ENCODE measurements around the gene LRP2.

The LRP2 gene

GRCh38 chr2:169294001-169294675, 68.2 kb downstream of the LRP2 start:
- Histone ChIP-seq H3K27ac (replicated peaks; ENCODE audit: low read length) (no peak overlapping the region), H4K91ac (ENCODE audit: low read depth, low read length, poor library complexity) (no peak overlapping the region), H3K18ac (ENCODE audit: low read length) (no peak overlapping the region), H2BK15ac (ENCODE audit: low read length) (no peak overlapping the region), H3K9ac (ENCODE audit: low read depth, low read length, poor library complexity) (no peak overlapping the region), H3K27me3 (ENCODE audit: control insufficient read depth in 3 of 3, insufficient read depth in 3 of 3, low read depth in 1 of 3, low read length in 3 of 3) (no peaks in the 10 kb centered on the region), H3K4me2 (ENCODE audit: insufficient read depth, low read length, poor library complexity, severe bottlenecking) (no peak overlapping the region), H3K4me1 (ENCODE audit: control insufficient read depth in 2 of 2, insufficient read depth in 1 of 2, low read depth in 1 of 2, low read length in 2 of 2) (peaks cover 0 to 9% of the 10 kb centered on the region in 2 donors), H3K79me1 (ENCODE audit: low read depth, low read length) (no peaks in the 10 kb centered on the region), H2BK120ac (ENCODE audit: low read depth, low read length) (no peak overlapping the region), H4K8ac (ENCODE audit: low read depth, low read length) (no peak overlapping the region), H3K4me3 (ENCODE audit: low read length in 2 of 2) (no peak overlapping the region), H3K36me3 (replicated peaks in 1 of 2; ENCODE audit: control insufficient read depth in 2 of 2, insufficient read depth in 2 of 2, low read length in 2 of 2) (peaks cover 15 to 50% of the 10 kb centered on the region in 2 donors), H3K4ac (ENCODE audit: low read length) (no peak overlapping the region), H3K9me3 (replicated peaks in 1 of 2; ENCODE audit: control insufficient read depth in 2 of 2, insufficient read depth in 1 of 2, low read depth in 1 of 2, low read length in 2 of 2) (peaks cover 0 to 5% of the 10 kb centered on the region in 2 donors), H2AK5ac (ENCODE audit: low read depth, low read length) (no peak overlapping the region), H3K14ac (ENCODE audit: low read length) (no peak overlapping the region), H2BK12ac (ENCODE audit: low read length) (no peak overlapping the region), H2BK5ac (ENCODE audit: low read length) (no peak overlapping the region), H2AFZ (ENCODE audit: low read length) (no peak overlapping the region), H3K23ac (ENCODE audit: low read depth, low read length, poor library complexity) (no peak overlapping the region)
- DNase-seq (ENCODE audit: low spot score) = no peak
- WGBS, 2 donors (ENCODE audit: extremely low coverage in 2 of 2, insufficient read length in 2 of 2, insufficient replicate concordance in 1 of 2) = no CpG with 5 or more reads among the region's 9 CpGs

- no peak overlapping the region for H2BK12ac ChIP-seq (ENCODE audit: low read length)
- no peaks in the 10 kb centered on the region for H3K27me3 ChIP-seq (ENCODE audit: control insufficient read depth in 3 of 3, insufficient read depth in 3 of 3, low read depth in 1 of 3, low read length in 3 of 3)
- no peak overlapping the region for H3K27ac ChIP-seq (replicated peaks; ENCODE audit: low read length)
- H4K8ac ChIP-seq (ENCODE audit: low read depth, low read length) = no peak overlapping the region
- peaks cover 7 to 17% of the 10 kb centered on the region in 2 donors for H3K4me1 ChIP-seq (ENCODE audit: control insufficient read depth in 2 of 2, insufficient read depth in 1 of 2, low read depth in 1 of 2, low read length in 2 of 2)
- H3K14ac ChIP-seq (ENCODE audit: low read length) = no peak overlapping the region
- H3K36me3 ChIP-seq (replicated peaks in 1 of 2; ENCODE audit: control insufficient read depth in 2 of 2, insufficient read depth in 2 of 2, low read length in 2 of 2) = peaks cover 25 to 64% of the 10 kb centered on the region in 2 donors
- no peak overlapping the region for H3K4me2 ChIP-seq (ENCODE audit: insufficient read depth, low read length, poor library complexity, severe bottlenecking)
- no peak overlapping the region for H3K9ac ChIP-seq (ENCODE audit: low read depth, low read length, poor library complexity)
- H3K18ac ChIP-seq (ENCODE audit: low read length) = no peak overlapping the region
- H2BK15ac ChIP-seq (ENCODE audit: low read length) = no peak overlapping the region
- H2BK120ac ChIP-seq (ENCODE audit: low read depth, low read length) = no peak overlapping the region
- no peak overlapping the region for H3K4me3 ChIP-seq (ENCODE audit: low read length in 2 of 2)
- H3K9me3 ChIP-seq (replicated peaks in 1 of 2; ENCODE audit: control insufficient read depth in 2 of 2, insufficient read depth in 1 of 2, low read depth in 1 of 2, low read length in 2 of 2) = peaks cover 0 to 10% of the 10 kb centered on the region in 2 donors
- H3K4ac ChIP-seq (ENCODE audit: low read length) = no peak overlapping the region
- H2AK5ac ChIP-seq (ENCODE audit: low read depth, low read length) = no peak overlapping the region
- H3K23ac ChIP-seq (ENCODE audit: low read depth, low read length, poor library complexity) = no peak overlapping the region
- no peaks in the 10 kb centered on the region for H3K79me1 ChIP-seq (ENCODE audit: low read depth, low read length)
- H2BK5ac ChIP-seq (ENCODE audit: low read length) = no peak overlapping the region
- WGBS, 2 donors (ENCODE audit: extremely low coverage in 2 of 2, insufficient read length in 2 of 2, insufficient replicate concordance in 1 of 2) = no CpG with 5 or more reads among the region's 2 CpGs
- DNase-seq (ENCODE audit: low spot score) = no peak
- no peak overlapping the region for H4K91ac ChIP-seq (ENCODE audit: low read depth, low read length, poor library complexity)
- H2AFZ ChIP-seq (ENCODE audit: low read length) = no peak overlapping the region
Measured at GRCh38 chr2:169291517-169291916, 70.8 kb downstream of the LRP2 start.

- Histone ChIP-seq H3K9me3 (replicated peaks in 1 of 2; ENCODE audit: control insufficient read depth in 2 of 2, insufficient read depth in 1 of 2, low read depth in 1 of 2, low read length in 2 of 2) (peaks cover 0 to 10% of the 10 kb centered on the region in 2 donors), H3K14ac (ENCODE audit: low read length) (no peak overlapping the region), H2BK15ac (ENCODE audit: low read length) (no peak overlapping the region), H2AFZ (ENCODE audit: low read length) (no peak overlapping the region), H3K4me2 (ENCODE audit: insufficient read depth, low read length, poor library complexity, severe bottlenecking) (no peak overlapping the region), H3K4ac (ENCODE audit: low read length) (no peak overlapping the region), H2BK120ac (ENCODE audit: low read depth, low read length) (no peak overlapping the region), H3K9ac (ENCODE audit: low read depth, low read length, poor library complexity) (no peak overlapping the region), H3K27me3 (ENCODE audit: control insufficient read depth in 3 of 3, insufficient read depth in 3 of 3, low read depth in 1 of 3, low read length in 3 of 3) (no peaks in the 10 kb centered on the region), H3K79me1 (ENCODE audit: low read depth, low read length) (no peaks in the 10 kb centered on the region), H2AK5ac (ENCODE audit: low read depth, low read length) (no peak overlapping the region), H3K18ac (ENCODE audit: low read length) (no peak overlapping the region), H4K8ac (ENCODE audit: low read depth, low read length) (no peak overlapping the region), H2BK12ac (ENCODE audit: low read length) (no peak overlapping the region), H3K23ac (ENCODE audit: low read depth, low read length, poor library complexity) (no peak overlapping the region), H3K36me3 (replicated peaks in 1 of 2; ENCODE audit: control insufficient read depth in 2 of 2, insufficient read depth in 2 of 2, low read length in 2 of 2) (peaks cover 25 to 63% of the 10 kb centered on the region in 2 donors), H3K4me1 (ENCODE audit: control insufficient read depth in 2 of 2, insufficient read depth in 1 of 2, low read depth in 1 of 2, low read length in 2 of 2) (peaks cover 11 to 25% of the 10 kb centered on the region in 2 donors), H4K91ac (ENCODE audit: low read depth, low read length, poor library complexity) (no peak overlapping the region), H2BK5ac (ENCODE audit: low read length) (no peak overlapping the region), H3K4me3 (ENCODE audit: low read length in 2 of 2) (no peak overlapping the region), H3K27ac (replicated peaks; ENCODE audit: low read length) (no peak overlapping the region)
- no peak for DNase-seq (ENCODE audit: low spot score)
- no CpG with 5 or more reads among the region's 3 CpGs for WGBS, 2 donors (ENCODE audit: extremely low coverage in 2 of 2, insufficient read length in 2 of 2, insufficient replicate concordance in 1 of 2)
Measured at GRCh38 chr2:169290433-169290832, 71.9 kb downstream of the LRP2 start.

- Histone ChIP-seq H3K27me3 (ENCODE audit: control insufficient read depth in 3 of 3, insufficient read depth in 3 of 3, low read depth in 1 of 3, low read length in 3 of 3) (no peaks in the 10 kb centered on the region), H3K4me1 (ENCODE audit: control insufficient read depth in 2 of 2, insufficient read depth in 1 of 2, low read depth in 1 of 2, low read length in 2 of 2) (peaks cover 13 to 35% of the 10 kb centered on the region in 2 donors), H3K4ac (ENCODE audit: low read length) (no peak overlapping the region), H3K14ac (ENCODE audit: low read length) (no peak overlapping the region), H3K4me2 (ENCODE audit: insufficient read depth, low read length, poor library complexity, severe bottlenecking) (no peak overlapping the region), H3K23ac (ENCODE audit: low read depth, low read length, poor library complexity) (no peak overlapping the region), H3K4me3 (ENCODE audit: low read length in 2 of 2) (no peak overlapping the region), H2AFZ (ENCODE audit: low read length) (no peak overlapping the region), H2AK5ac (ENCODE audit: low read depth, low read length) (no peak overlapping the region), H3K79me1 (ENCODE audit: low read depth, low read length) (no peaks in the 10 kb centered on the region), H2BK15ac (ENCODE audit: low read length) (no peak overlapping the region), H3K36me3 (replicated peaks in 1 of 2; ENCODE audit: control insufficient read depth in 2 of 2, insufficient read depth in 2 of 2, low read length in 2 of 2) (peaks cover 25 to 57% of the 10 kb centered on the region in 2 donors), H2BK120ac (ENCODE audit: low read depth, low read length) (no peak overlapping the region), H3K9me3 (replicated peaks in 1 of 2; ENCODE audit: control insufficient read depth in 2 of 2, insufficient read depth in 1 of 2, low read depth in 1 of 2, low read length in 2 of 2) (peaks cover 0 to 6% of the 10 kb centered on the region in 2 donors), H2BK12ac (ENCODE audit: low read length) (no peak overlapping the region), H3K27ac (replicated peaks; ENCODE audit: low read length) (peak overlapping the region; percentile 54), H4K8ac (ENCODE audit: low read depth, low read length) (no peak overlapping the region), H4K91ac (ENCODE audit: low read depth, low read length, poor library complexity) (no peak overlapping the region), H2BK5ac (ENCODE audit: low read length) (no peak overlapping the region), H3K9ac (ENCODE audit: low read depth, low read length, poor library complexity) (no peak overlapping the region), H3K18ac (ENCODE audit: low read length) (no peak overlapping the region)
- DNase-seq (ENCODE audit: low spot score) = no peak
Measured at GRCh38 chr2:169287666-169288065, 74.7 kb downstream of the LRP2 start.

All from neuronal stem cell (in vitro differentiated cells).